GM12892 (cell line): Measurements from ENCODE around the gene NDRG3.

Experiments
- POLR2A ChIP-seq: IDR thresholded peaks from 2 replicates; pipeline ENCODE4 v1.6.1; 2011; ENCODE audit warnings: low read depth, low read length, control low read depth
- POLR2AphosphoS5 ChIP-seq: IDR thresholded peaks from 2 replicates; pipeline ENCODE4 v1.6.1; 2011; ENCODE audit warnings: low read depth, low read length, control low read depth
- TAF1 ChIP-seq: IDR thresholded peaks from 2 replicates; pipeline ENCODE4 v1.6.1; 2011; ENCODE audit warnings: low read depth, mild to moderate bottlenecking, control low read depth, low read length, borderline replicate concordance

DNA sequence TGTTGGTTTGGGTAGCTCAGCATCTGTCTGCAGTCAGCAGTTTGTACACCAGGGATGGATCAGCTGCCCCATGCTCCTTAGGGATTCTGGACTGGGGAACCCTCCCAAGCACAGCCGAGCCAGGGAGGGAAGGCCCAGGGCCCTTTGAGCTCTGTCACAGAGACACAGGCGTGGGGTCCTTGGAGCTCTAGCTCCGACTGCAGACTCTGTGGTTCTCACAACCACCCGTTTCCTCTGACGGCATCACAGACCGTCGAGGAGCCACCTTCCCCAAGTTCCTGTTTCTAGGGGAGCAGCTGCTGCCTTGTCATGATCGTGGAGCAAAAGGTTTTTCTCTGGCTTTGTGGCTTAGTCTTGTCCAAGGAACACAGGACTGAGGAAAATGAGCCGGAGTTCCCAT, 99.9 kb downstream of the NDRG3 start, which contains the start of gene SLA2:
- TF ChIP-seq POLR2A (no peak; the same call in 1 of the 2 replicates), TAF1 (no peak), POLR2AphosphoS5 (no peak)
